C4-2B (cell line): ENCODE results near the gene IRS2.
A peak's percentile ranks its signal among the peaks of the same experiment; 100 is the strongest.
"Not testable (repeated sequence)": the region's sequence is repeated elsewhere in the genome, so short reads cannot be mapped to it uniquely, and the experiment has no call there.

ENCODE experiments used
- H3K27ac ChIP-seq: fragments of 450-650 bp; 2 replicates; pipeline ENCODE4 v1.5.1; 2017
- CTCF ChIP-seq: fragments of 450-650 bp; conservative IDR thresholded peaks from 2 replicates; pipeline ENCODE4 v1.5.1; 2017; ENCODE audit warnings: mild to moderate bottlenecking
- ZFX ChIP-seq: fragments of 450-650 bp; IDR thresholded peaks from 2 replicates; pipeline ENCODE4 v1.6.1; 2017

The IRS2 gene

GRCh38 chr13:109786457-109787134 is at the start of gene IRS2:
Gene IRS2 (minus strand): TSS chr13:109786583. CDS start chr13:109786053, 530 bp downstream.
- 0 out of 2 replicates have a peak, but pooled peaks have one; percentile 47 for TF ChIP-seq ZFX
- no peak for TF ChIP-seq CTCF
- H3K27ac ChIP-seq, result peak within 1 kb of the TSS; percentile 70

- no peak overlapping the region for H3K27ac ChIP-seq
- no peak for TF ChIP-seq ZFX
- no peak for TF ChIP-seq CTCF
Observed at GRCh38 chr13:109834973-109835720, 48.8 kb upstream of the IRS2 start.

- TF ChIP-seq CTCF (no peak), ZFX (no peak)
- H3K27ac ChIP-seq, result no peak overlapping the region
Observed at GRCh38 chr13:109833940-109834339, 47.6 kb upstream of the IRS2 start.

GRCh38 chr13:109833071-109833470 is 46.7 kb upstream of the IRS2 start:
- TF ChIP-seq ZFX, result no peak
- no peak for TF ChIP-seq CTCF

GRCh38 chr13:109828591-109829316 is 42.4 kb upstream of the IRS2 start:
- not testable (repeated sequence) for H3K27ac ChIP-seq

More at GRCh38 chr13:109833071-109833470, 46.7 kb upstream of the IRS2 start:
- no peak overlapping the region for H3K27ac ChIP-seq

- H3K27ac ChIP-seq, result not testable (repeated sequence)
Observed at GRCh38 chr13:109823201-109823600, 36.8 kb upstream of the IRS2 start.

GRCh38 chr13:109821103-109821502 is 34.7 kb upstream of the IRS2 start:
- TF ChIP-seq ZFX, result no peak
- TF ChIP-seq CTCF, result no peak
- H3K27ac ChIP-seq, result no peak overlapping the region

GRCh38 chr13:109819874-109820273 is 33.5 kb upstream of the IRS2 start:
- no peak overlapping the region for H3K27ac ChIP-seq
- TF ChIP-seq CTCF (no peak), ZFX (no peak)
